Urothelium cell line (cell line): ENCODE measurements around the gene PLPPR3.
A peak's percentile ranks its signal among the peaks of the same experiment; 100 is the strongest.

ENCODE experiments used
- DNase-seq: peaks from one replicate; pipeline ENCODE4 v3.0.0; 2011; ENCODE audit warnings: low spot score, mixed read lengths
- FAIRE-seq: peaks from 2 replicates; lab custom pipeline; 2011; peaks lifted over from hg19 to GRCh38; lab: Jason Lieb, UNC

The PLPPR3 gene, protein sequence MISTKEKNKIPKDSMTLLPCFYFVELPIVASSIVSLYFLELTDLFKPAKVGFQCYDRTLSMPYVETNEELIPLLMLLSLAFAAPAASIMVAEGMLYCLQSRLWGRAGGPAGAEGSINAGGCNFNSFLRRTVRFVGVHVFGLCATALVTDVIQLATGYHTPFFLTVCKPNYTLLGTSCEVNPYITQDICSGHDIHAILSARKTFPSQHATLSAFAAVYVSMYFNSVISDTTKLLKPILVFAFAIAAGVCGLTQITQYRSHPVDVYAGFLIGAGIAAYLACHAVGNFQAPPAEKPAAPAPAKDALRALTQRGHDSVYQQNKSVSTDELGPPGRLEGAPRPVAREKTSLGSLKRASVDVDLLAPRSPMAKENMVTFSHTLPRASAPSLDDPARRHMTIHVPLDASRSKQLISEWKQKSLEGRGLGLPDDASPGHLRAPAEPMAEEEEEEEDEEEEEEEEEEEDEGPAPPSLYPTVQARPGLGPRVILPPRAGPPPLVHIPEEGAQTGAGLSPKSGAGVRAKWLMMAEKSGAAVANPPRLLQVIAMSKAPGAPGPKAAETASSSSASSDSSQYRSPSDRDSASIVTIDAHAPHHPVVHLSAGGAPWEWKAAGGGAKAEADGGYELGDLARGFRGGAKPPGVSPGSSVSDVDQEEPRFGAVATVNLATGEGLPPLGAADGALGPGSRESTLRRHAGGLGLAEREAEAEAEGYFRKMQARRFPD

DNA sequence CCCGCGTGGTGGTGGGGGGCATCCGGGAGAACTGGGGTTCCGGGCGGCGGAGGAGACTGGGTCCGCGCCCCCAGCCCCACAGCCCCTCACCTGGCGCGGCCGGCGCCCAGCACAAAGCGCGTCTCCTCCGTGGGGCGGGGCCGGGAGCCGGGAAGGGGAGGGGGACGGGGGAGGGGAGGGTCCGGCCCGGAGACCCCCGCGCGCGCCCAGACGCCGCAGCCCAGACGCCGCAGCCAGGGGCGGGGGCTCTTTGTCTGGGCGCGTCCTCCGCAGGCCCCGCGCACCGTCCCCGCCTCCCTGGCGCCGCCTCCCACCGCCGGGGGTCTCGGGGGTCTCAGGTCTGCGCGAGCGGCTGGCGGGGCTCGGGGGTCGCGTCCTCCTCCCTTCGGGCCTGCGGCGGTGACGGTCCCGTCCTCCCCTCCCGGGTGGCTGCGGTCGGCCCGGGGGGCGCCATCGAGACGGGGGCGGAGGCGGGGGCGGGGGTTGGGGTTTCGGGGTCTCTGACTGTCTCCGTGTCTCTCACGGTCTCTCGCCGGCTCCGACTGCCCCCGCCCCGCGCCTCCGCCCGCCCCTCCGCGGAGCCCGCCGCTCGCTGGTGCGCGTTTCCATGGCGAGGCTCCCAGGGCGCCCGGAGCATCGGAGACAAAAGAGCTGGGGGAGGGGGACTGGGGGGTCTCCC lies at the start of gene PLPPR3:
Gene PLPPR3, minus strand, starts transcription at position 131 of the 679 bp plus-strand sequence. CDS start 396 bp downstream, outside the sequence.
- DNase-seq: no peak

DNA sequence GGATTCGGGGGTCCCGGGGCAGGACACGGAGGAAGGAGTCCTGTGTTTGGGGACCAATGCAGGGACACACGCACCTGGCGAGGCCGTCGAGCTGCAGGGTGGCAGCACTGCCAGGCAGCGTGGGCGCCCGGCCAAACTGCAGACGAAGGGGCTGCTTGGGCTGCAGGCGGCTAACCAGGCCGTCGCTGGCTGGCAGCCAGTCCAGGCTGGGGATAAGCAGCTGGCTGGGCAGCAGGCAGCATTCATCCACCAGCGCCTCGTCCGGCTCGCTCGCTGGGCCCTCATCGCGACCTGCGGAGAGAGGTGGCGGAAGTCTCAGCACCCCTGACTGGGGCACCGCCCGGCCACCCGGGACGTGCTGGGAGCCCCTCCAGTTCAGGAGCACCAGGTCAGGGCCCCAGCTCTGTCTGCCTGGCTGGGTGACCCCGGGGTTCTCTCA lies 49.2 kb upstream of the PLPPR3 start:
- FAIRE-seq (no peak), DNase-seq (no peak)

More for the DNA sequence above, at the start of gene PLPPR3:
- no peak for FAIRE-seq

DNA sequence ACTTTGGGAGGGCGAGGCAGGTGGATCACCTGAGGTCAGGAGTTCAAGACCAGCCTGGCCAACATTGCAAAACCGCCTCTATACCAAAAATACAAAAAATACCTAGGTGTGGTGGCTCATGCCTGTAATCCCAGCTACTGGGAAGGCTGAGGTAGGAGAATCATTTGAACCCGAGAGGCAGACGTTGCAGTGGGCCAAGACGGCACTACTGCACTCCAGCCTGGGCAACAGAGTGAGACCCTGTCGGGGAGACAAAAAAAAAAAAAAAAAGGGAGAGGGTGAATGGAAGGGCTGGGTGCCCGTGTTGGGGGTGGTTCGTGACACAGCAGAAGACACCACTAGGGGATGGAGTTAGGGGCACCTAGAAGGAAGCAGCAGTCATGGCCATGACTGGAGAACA lies 48.6 kb upstream of the PLPPR3 start:
- no peak for FAIRE-seq
- DNase-seq: no peak

DNA sequence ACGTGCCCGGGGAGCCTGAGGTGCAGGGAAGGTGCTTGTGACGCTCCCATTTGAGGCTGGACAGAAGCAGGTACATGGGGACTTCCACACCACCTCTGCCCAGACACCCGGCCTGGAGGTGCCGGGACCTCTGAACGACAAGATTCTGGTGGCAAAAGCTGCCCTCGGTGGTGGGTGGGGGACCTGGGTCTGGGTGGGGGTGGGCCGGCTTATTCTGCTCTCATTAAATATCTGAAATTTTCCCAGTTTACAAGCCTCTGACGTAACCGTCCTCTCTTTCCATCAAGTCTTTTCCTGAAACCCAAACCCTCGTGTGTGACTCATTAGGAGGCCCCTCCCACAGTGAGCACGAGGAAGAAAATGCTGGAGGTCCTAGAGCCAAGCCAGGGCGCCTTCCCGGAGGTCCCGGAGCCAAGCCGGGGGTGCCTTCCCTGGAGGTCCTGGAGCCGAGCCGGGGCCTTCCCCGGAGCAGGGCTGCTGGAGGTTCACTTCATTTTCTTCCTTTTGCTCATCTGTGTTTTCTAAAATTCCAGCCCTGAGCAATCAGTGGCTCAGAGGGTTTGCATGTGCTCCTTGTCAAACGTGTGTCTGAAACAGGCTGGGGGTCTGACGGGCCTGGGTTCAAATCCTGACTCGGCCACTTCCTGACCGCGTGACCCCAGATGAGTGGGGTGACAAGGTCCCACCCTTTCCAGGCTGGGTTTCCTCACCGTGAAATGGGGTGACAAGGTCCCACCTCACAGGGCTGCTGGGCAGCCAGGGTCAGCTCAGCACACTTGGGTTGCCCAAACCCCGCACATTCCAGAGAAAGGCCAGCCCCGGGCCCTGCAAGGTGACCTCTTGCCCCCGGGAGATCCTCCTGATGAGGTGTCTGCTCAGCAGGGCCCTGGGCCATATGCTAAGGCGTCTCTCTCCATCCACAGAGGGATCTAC lies 47.8 kb upstream of the PLPPR3 start:
- peak; percentile 66 for DNase-seq
- no peak for FAIRE-seq

DNA sequence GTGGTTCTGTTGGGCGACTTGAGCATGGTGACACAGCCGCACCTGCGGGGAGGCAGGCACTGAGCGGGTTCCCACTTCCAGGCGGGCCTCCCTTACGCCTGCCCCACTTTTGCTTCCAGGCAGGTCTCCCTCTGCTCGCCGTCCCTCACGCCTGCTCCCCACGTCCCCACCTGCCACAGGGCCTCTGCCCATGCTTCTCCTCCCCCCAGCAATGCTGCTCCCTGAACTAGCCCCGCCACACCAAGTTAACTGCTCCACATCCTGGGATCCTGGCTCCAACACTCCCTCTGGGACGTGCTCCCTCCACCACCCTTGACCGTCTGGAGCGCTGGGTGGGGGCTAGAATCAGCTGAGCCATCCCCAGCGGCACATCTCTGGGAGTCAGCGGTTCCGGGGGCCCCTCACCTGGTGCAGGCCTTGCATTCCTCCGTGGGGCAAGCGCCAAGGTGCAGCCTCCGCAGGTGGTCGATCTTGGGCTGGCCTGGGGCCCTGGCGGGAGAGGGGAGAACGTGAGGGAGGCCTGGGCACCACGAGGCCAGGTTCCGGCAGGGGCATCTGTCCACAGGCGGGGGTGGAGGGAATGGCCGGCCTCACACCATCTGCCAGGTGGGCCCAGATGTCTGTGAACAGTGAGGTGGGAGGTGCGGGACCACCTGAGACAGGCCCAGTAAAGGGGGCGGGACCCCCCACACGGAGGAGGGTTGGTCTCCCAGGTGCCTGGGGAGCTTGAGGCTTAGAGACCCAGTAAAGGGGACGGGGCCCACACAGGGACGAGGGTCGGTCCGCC lies 46.9 kb upstream of the PLPPR3 start:
- no peak for FAIRE-seq

DNA sequence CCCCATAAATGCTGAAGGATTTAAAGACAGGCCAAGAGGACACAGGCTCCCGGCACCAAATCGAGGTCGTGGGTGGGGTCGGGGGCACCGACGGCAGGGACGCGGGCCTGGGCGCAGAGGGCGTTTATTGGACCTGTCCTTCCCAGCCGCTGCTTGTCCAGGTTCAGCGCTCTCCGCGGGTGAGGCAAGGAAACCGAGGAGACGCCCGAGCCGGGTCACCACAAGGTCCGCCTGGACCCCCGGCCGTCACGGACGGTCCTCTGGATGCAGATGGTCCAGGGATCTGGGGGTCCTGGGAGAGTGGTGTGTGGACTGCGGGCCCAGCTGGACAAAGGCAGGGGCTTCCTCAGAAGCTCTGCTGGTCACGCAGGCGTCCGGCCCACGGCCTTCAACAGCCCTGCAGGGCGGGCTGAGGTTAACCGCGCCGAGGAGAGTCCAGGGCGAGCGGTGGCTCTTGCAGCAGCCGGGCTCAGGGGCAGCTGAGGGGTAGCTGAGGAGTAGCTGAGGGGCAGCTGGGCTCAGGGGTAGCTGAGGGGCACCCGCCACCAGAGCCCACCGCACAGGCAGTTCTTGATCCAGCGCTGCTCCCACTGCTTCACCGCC lies 46.2 kb upstream of the PLPPR3 start:
- FAIRE-seq: no peak
- DNase-seq: no peak

More for the DNA sequence above, 46.9 kb upstream of the PLPPR3 start:
- no peak for DNase-seq

DNA sequence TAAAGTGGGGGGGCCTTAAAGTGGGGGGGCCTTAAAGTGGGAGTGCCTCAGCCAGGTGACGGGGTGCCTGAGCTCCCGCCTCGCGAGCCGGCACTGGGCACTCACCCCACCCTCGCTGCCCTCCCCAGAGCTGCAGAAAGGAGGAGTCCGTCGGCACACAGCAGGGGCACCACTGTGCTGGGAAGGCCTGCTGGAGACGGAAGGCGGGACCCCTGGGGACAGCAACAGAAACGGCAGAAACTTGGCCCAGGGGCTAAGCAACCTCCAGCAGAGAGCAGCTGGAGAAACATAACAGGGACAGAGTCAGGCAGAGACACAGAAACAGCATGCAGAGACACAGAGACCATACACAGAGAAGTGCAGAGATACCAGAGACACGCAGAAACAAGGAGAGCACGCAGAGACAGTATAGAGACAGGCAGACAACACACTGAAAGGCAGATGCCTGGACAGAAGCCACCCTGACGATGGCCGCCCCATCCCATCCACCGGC lies 45.6 kb upstream of the PLPPR3 start:
- no peak for FAIRE-seq
- DNase-seq: no peak

DNA sequence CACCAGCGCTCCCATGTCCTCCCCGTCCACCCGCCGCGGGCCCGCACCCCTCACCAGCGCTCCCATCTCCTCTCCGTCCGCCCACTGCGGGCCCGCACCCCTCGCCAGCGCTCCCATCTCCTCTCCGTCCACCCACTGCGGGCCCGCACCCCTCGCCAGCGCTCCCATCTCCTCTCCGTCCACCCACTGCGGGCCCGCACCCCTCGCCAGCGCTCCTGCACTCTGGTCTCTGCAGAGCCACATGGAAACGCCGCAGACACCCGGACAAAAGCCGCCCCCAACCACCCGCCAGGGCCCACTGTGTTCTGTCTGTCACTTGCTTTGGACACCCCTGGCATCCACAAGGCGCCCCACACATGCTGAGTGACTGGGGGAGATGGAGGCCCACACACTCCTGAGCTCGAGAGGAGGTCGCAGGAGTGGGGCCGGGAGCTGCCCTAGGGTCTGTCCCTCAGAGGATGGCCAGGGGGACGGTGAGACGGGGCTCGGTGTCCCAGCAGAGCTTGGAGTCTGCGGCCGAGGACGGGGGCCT lies 45.1 kb upstream of the PLPPR3 start:
- DNase-seq (no peak), FAIRE-seq (no peak)

DNA sequence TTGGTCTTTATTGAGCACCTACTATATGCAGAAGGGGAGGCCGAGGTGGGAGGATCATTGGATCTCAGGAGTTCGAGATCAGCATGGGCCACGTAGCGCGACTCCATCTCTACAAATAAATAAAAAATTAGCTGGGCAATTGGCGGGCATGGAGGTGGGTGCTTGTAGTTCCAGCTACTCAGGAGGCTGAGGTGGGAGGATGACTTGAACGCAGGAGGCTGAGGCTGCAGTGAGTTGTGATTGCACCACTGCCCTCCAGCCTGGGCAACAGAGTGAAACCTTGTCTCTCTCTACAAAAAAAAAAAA lies 41.5 kb upstream of the PLPPR3 start:
- no peak for FAIRE-seq
- DNase-seq: no peak

DNA sequence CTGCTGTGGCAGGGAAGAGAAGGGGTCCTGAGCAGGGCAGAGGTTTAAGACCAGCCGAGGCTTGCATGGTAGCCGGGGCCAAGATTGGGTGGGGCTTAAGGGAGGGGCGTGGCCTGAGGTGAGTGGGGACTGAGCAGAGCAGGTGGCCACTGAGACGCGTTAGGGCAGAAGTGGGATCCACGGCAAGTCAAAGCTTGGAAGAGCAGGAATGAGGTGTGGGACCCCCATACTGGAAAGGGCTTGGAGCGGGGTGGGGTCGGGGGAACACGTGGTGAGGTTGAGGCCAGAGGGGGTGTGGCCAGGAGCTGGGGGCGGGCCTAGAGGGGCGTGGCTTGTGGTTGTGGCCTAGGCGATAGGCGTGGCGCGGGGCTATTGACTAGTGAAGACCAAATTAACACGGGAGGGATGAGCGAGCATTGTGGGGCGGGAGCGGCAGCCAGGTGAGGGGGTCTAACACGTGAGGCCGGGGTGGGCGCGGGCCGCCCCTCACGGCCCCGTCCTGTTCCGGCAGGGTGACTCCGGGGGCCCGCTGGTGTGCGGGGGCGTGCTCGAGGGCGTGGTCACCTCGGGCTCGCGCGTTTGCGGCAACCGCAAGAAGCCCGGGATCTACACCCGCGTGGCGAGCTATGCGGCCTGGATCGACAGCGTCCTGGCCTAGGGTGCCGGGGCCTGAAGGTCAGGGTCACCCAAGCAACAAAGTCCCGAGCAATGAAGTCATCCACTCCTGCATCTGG lies 41.0 kb upstream of the PLPPR3 start:
- DNase-seq: peak; percentile 21
- FAIRE-seq: no peak

DNA sequence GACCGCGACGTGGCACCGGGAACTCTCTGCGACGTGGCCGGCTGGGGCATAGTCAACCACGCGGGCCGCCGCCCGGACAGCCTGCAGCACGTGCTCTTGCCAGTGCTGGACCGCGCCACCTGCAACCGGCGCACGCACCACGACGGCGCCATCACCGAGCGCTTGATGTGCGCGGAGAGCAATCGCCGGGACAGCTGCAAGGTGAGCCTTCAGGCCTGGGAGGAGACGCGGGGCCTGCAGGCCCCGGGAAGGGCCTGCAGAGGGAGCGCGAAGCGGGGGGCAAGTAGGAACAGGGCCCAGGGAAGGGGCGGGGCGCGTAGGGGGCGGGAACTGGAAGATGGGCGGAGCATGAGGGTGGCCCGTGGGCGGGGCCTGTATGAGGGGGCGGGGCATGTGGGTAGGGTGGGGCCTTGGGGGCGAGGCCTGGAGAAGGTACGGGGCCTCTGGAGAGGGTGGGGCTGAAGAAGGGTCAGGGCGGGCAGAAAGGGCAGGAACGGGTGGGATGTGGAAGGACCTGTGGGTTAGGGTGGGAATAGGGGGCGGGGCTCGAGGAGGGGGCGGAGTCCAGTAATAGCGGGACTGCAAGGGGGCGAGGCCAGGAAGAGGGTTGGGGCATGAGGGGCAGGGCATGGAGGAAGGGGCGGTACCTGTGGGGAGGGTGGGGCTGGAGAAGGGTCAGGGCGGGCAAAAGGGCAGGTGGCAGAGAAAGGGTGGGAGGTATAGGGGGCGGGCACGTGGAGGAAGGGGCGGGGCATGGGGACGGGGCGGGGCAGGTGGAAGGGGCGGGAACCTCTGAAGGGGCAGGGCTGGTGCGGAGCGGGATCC lies 40.2 kb upstream of the PLPPR3 start:
- DNase-seq (peak; percentile 39), FAIRE-seq (no peak)

DNA sequence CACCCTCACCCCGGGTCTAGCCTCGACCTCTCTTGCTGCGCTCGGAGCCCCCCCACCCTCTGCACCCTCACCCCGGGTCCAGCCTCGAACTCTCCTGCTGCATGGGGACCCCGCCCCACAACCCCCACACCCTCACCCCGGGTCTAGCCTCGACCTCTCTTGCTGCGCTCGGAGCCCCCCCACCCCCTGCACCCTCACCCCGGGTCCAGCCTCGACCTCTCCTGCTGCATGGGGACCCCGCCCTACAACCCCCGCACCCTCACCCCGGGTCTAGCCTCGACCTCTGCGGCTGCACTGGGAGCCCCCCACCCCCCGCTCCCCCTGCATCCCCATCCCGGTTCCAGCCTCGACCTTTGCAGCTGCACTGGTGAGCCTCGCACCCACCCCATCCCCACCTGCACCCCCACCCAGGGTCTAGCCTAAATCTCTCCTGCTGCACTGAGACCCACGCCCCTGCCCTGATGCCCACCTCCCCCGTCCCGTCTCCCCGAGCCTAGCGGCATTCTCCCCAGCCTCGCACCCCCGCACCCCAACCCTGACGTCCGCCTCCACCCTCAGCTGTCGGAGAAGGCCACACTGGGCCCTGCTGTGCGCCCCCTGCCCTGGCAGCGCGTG lies 39.5 kb upstream of the PLPPR3 start:
- FAIRE-seq (no peak), DNase-seq (no peak)

DNA sequence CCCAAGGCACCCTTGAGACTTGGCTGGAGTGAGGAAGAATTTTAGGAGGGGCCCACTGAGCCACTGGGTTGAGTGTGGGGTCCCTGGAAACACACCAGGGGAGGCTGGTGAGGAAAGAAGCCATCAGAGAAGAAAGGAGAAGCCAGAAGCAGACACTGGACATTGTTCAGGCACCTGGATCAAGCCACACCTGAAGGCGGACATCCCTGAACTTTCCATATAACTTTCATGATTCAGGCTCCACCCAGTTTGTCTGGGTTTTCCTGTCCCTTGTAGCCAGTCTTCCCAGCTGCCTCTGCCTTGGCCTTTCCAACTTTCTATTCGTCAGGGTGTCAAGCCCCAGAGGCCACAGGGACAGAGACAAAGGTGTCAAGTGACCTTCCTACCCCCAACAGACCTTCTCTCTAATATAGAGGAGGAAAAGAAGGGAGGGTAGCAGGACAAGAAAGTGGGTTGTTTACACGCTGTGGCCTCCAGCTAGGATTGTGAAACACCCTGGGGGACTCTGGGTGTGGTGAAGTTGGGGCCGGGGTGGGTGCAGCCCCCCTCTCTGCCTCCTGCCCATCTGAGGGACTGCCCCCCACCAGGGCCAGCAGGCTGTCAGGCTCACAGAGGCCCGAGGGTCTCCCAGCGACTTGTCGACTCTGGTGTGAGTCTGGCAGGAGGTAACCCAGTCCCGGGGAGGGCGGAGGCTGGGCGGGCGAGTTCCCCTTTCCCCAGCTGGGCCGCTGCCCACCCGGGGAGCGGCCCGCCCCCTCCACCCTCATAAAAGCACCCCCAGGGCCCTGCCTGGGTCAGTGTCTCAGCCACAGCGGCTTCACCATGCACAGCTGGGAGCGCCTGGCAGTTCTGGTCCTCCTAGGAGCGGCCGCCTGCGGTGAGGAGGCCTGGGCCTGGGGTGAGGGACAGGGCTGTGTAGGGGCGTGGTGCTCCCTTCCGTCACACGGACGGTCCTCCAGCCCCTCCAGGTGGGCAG lies 37.4 kb upstream of the PLPPR3 start, which contains the start of gene CFD:
Gene CFD, plus strand, starts transcription at position 797 of the 976 bp plus-strand sequence. Its CDS starts 26 bp downstream, at position 823.
- no peak for FAIRE-seq
- no peak for DNase-seq

DNA sequence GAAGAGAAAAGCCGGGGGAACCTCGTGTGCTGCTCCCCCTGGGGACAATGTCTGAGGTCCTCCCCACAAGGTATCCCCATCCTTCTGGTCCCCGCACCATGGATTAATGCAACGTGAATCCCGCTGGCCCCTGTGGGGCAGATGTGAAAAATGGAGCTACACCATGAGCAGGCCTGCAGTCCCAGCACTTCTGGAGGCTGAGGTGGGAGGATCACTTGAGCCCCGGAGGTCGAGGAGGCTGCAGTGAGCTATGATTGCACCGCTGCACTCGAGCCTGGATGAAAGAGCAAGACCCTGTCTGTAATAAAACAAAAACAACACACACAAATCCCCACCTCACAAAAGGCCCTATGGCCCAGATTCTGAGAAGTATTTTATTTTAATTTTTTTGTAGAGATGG lies 36.5 kb upstream of the PLPPR3 start:
- DNase-seq (no peak), FAIRE-seq (no peak)

DNA sequence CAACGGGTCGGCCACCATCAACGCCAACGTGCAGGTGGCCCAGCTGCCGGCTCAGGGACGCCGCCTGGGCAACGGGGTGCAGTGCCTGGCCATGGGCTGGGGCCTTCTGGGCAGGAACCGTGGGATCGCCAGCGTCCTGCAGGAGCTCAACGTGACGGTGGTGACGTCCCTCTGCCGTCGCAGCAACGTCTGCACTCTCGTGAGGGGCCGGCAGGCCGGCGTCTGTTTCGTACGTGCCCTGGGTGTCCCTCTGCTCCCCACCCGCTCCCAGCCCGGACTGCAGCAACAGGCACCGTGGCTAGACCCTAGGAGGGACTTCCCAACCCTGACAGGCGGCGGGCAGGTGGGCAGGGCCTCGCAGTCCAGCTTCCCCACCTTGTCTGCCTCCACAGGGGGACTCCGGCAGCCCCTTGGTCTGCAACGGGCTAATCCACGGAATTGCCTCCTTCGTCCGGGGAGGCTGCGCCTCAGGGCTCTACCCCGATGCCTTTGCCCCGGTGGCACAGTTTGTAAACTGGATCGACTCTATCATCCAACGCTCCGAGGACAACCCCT lies 33.9 kb upstream of the PLPPR3 start:
- no peak for DNase-seq
- FAIRE-seq: no peak
